ENCODE measurements around the gene FZD7.

The FZD7 gene

DNA sequence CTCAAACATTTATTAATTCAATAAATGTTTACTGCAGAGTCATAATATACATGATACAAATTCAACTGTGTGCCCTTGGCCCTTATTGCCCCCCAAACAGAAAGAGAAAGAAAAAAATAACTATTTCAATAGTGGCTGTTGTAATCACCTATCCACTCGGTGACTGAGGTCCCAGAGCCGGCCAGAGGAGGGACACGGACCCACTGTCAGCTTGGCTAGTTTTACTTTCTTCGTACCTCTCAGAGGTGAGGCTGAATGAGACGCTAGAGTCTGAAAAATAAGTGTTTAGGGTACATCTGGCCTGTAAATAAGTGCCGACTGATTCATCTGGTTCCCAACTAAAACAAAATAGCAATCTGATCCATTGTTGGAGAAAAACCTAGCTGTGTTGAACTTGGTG lies 31.3 kb upstream of the FZD7 start:
- H3K4me3 ChIP-seq (ENCODE audit: low read depth, low read length) = no peak overlapping the region
- TF ChIP-seq CTCF (IDR thresholded peaks at IDR 0.05; ENCODE audit: borderline replicate concordance, insufficient read depth, low read depth, low read length) = no peak

GRCh38 chr2:202005272-202005887 lies 28.3 kb upstream of the FZD7 start:
- no peak overlapping the region for H3K4me3 ChIP-seq (ENCODE audit: low read depth, low read length)
- TF ChIP-seq CTCF (IDR thresholded peaks at IDR 0.05; ENCODE audit: borderline replicate concordance, insufficient read depth, low read depth, low read length) = no peak

DNA sequence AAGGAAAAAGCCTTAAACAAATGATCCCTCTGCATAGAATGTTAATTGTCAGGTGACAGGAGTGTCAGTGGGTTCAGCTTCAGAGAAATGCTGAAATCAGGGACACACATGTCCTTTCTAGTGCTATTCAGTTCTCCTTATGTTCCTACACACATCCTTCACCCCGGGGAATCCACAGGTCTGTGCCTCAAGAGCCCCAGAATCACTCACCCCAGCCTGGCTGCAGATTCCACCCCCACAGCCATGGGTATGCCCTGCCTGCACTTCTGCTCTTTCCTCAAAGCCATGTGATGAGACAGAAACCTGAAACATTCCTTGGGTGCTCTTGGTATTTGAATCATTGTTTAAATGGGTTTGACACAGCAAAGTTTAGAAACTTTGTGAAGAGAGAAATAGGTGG lies 27.4 kb upstream of the FZD7 start:
- no peak for TF ChIP-seq CTCF (IDR thresholded peaks at IDR 0.05; ENCODE audit: borderline replicate concordance, insufficient read depth, low read depth, low read length)
- no peak overlapping the region for H3K4me3 ChIP-seq (ENCODE audit: low read depth, low read length)

DNA sequence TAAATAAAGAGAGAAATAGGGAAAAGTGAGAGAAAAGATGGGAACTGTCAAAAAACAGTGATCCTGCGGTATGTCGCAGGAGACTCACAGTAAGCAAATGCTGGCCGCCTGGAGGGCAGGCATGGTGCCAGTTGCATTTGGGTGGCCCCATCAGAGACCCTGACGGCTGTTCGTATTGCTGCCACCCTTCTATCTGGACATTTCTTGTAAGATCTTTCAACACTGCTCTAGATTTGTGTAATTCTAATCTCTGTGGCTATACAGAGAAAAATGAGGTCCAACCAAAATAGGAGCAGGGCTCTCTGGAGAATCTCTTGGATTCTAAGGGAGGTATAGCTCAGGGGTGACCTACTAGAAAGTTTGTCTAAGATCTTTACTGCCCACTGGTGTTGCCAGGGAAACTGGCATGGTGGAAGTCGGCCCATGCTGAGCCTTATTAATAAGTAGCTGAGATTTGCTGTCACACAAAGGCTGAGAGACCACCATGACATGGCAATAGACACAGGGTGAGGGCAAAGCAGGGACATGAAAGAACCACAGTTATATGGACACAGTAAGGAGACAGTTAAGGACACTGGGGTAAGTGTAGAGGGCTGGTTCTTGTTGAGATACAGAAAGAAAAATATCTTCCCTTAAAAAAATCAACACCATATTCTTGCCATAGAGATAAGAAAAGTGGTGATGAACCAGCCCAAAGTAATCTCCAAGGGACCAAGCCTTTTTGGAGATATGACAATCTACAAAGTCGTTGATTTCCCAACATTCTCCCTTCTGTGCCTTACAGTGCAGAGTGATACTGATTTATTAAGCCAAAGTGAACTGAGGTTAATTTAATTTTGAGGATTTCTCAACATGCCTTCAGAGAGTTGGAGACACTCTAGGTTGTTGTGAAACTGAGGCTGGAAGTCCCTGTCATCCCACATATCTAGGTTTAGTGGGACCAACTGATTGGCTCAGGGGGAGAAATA lies 26.4 kb upstream of the FZD7 start:
- no peak overlapping the region for H3K4me3 ChIP-seq (ENCODE audit: low read depth, low read length)

GRCh38 chr2:202007983-202008354 lies 25.7 kb upstream of the FZD7 start:
- H3K4me3 ChIP-seq (ENCODE audit: low read depth, low read length) = no peak overlapping the region
- no peak for TF ChIP-seq CTCF (IDR thresholded peaks at IDR 0.05; ENCODE audit: borderline replicate concordance, insufficient read depth, low read depth, low read length)

More for the DNA sequence above, 26.4 kb upstream of the FZD7 start:
- no peak for TF ChIP-seq CTCF (IDR thresholded peaks at IDR 0.05; ENCODE audit: borderline replicate concordance, insufficient read depth, low read depth, low read length)

DNA sequence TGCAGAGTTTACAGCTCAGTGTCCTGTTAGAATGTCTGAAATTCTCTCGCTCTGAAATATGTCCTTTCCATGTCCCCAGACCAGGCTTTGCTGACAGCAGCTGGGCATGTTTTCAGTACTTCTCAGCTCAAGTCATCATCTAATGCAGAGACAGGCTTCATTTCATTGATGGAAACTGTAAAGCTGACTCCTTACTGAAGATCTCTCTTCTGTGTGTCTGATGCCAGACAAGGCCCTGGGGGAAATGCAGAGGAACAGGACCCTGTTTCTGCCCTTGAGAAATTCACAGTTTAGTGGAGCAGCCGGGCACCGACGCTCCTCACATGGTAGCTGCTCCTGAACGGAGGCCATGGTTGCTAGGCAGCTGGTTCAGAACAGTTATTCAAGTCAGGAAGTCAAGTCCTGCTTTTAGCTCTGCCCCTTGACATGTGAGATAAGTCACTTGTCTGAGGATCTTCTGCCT lies 24.6 kb upstream of the FZD7 start:
- H3K4me3 ChIP-seq (ENCODE audit: low read depth, low read length) = no peak overlapping the region
- no peak for TF ChIP-seq CTCF (IDR thresholded peaks at IDR 0.05; ENCODE audit: borderline replicate concordance, insufficient read depth, low read depth, low read length)

Data from GM12875 (cell line).